Measurements from ENCODE around the gene PKN1. TPM values are rescaled to one million over a fixed set of nuclear protein-coding genes. Genes with fewer than 3 reads are reported as not detected.

Gene PKN1
- total RNA-seq, 2 donors from 2014 or later = 140 to 160 TPM

- Mint-ChIP-seq H3K27me3 (peaks cover 0 to 14% of the 10 kb centered on the region in 2 donors), H3K4me3 (peak overlapping the region; percentile 39), H3K27ac (no peak overlapping the region), H3K9me3 (no peaks in the 10 kb centered on the region), H3K36me3 (no peaks in the 10 kb centered on the region), H3K4me1 (ENCODE audit: low read depth in 2 of 2) (peaks cover 24 to 33% of the 10 kb centered on the region in 2 donors)
- DNase-seq (ENCODE audit: low spot score) (peak; percentile 80), ATAC-seq (peak; percentile 73 to 75)
Observed at GRCh38 chr19:14472202-14472938, 39.3 kb downstream of the PKN1 start.

- no peaks in the 10 kb centered on the region for H3K9me3 Mint-ChIP-seq
- ATAC-seq = peak in 1 of 2 donors; percentile 1
- no peaks in the 10 kb centered on the region for H3K36me3 Mint-ChIP-seq
- peak; percentile 52 for DNase-seq (ENCODE audit: low spot score)
- H3K4me3 Mint-ChIP-seq = peak overlapping the region; percentile 39
- peaks cover 0 to 14% of the 10 kb centered on the region in 2 donors for H3K27me3 Mint-ChIP-seq
- peaks cover 24 to 36% of the 10 kb centered on the region in 2 donors for H3K4me1 Mint-ChIP-seq (ENCODE audit: low read depth in 2 of 2)
- no peak overlapping the region for H3K27ac Mint-ChIP-seq
Observed at GRCh38 chr19:14473073-14473977, 40.2 kb downstream of the PKN1 start.

- H3K27me3 Mint-ChIP-seq = peaks cover 0 to 14% of the 10 kb centered on the region in 2 donors
- H3K4me3 Mint-ChIP-seq = peak overlapping the region; percentile 51
- H3K27ac Mint-ChIP-seq = no peak overlapping the region
- DNase-seq (ENCODE audit: low spot score) (no peak), ATAC-seq (peak in 1 of 2 donors; percentile 22)
- H3K36me3 Mint-ChIP-seq = no peaks in the 10 kb centered on the region
- H3K4me1 Mint-ChIP-seq (ENCODE audit: low read depth in 2 of 2) = peaks cover 24 to 36% of the 10 kb centered on the region in 2 donors
- H3K9me3 Mint-ChIP-seq = no peaks in the 10 kb centered on the region
Observed at GRCh38 chr19:14473978-14474578, 41.0 kb downstream of the PKN1 start.

GRCh38 chr19:14474827-14475226 lies 41.7 kb downstream of the PKN1 start:
- Mint-ChIP-seq H3K27ac (no peak overlapping the region), H3K4me3 (peak overlapping the region; percentile 51), H3K9me3 (no peaks in the 10 kb centered on the region), H3K4me1 (ENCODE audit: low read depth in 2 of 2) (peaks cover 24 to 36% of the 10 kb centered on the region in 2 donors), H3K27me3 (peaks cover 0 to 14% of the 10 kb centered on the region in 2 donors), H3K36me3 (no peaks in the 10 kb centered on the region)
- ATAC-seq = no peak
- no peak for DNase-seq (ENCODE audit: low spot score)

- Mint-ChIP-seq H3K27me3 (peaks cover 0 to 14% of the 10 kb centered on the region in 2 donors), H3K36me3 (no peaks in the 10 kb centered on the region), H3K9me3 (no peaks in the 10 kb centered on the region), H3K4me3 (peak within 1 kb of the TSS; percentile 69), H3K4me1 (ENCODE audit: low read depth in 2 of 2) (peaks cover 24 to 36% of the 10 kb centered on the region in 2 donors), H3K27ac (peak within 1 kb of the TSS in 1 of 2 donors; percentile 31)
- DNase-seq (ENCODE audit: low spot score) (no peak), ATAC-seq (peak; percentile 29 to 53)
Observed at GRCh38 chr19:14475251-14476073, 42.4 kb downstream of the PKN1 start, which contains the start of gene PTGER1. Gene PTGER1 (minus strand): TSS chr19:14475354. CDS start chr19:14474320, 1,034 bp downstream.

GRCh38 chr19:14476327-14476672 lies 43.2 kb downstream of the PKN1 start:
- Mint-ChIP-seq H3K36me3 (no peaks in the 10 kb centered on the region), H3K27ac (peak overlapping the region; percentile 31 to 34), H3K9me3 (no peaks in the 10 kb centered on the region), H3K4me1 (ENCODE audit: low read depth in 2 of 2) (peaks cover 24 to 38% of the 10 kb centered on the region in 2 donors), H3K27me3 (peaks cover 0 to 14% of the 10 kb centered on the region in 2 donors), H3K4me3 (peak overlapping the region; percentile 69)
- ATAC-seq (no peak), DNase-seq (ENCODE audit: low spot score) (no peak)

- Mint-ChIP-seq H3K27me3 (peaks cover 0 to 14% of the 10 kb centered on the region in 2 donors), H3K27ac (peak overlapping the region; percentile 31 to 34), H3K9me3 (no peaks in the 10 kb centered on the region), H3K36me3 (no peaks in the 10 kb centered on the region), H3K4me3 (peak overlapping the region; percentile 69), H3K4me1 (ENCODE audit: low read depth in 2 of 2) (peaks cover 24 to 36% of the 10 kb centered on the region in 2 donors)
- DNase-seq (ENCODE audit: low spot score) (peak; percentile 79), ATAC-seq (peak; percentile 63 to 83)
Observed at GRCh38 chr19:14476673-14477401, 43.7 kb downstream of the PKN1 start.

GRCh38 chr19:14477418-14478112 lies 44.5 kb downstream of the PKN1 start:
- Mint-ChIP-seq H3K27me3 (peaks cover 0 to 14% of the 10 kb centered on the region in 2 donors), H3K27ac (no peak overlapping the region), H3K4me3 (no peak overlapping the region), H3K36me3 (no peaks in the 10 kb centered on the region), H3K9me3 (no peaks in the 10 kb centered on the region), H3K4me1 (ENCODE audit: low read depth in 2 of 2) (peaks cover 24 to 32% of the 10 kb centered on the region in 2 donors)
- DNase-seq (ENCODE audit: low spot score) (peak; percentile 35), ATAC-seq (no peak)

GRCh38 chr19:14478113-14478545 lies 45.0 kb downstream of the PKN1 start:
- no peak overlapping the region for H3K27ac Mint-ChIP-seq
- DNase-seq (ENCODE audit: low spot score) (peak; percentile 58), ATAC-seq (no peak)
- no peak overlapping the region for H3K4me3 Mint-ChIP-seq
- no peaks in the 10 kb centered on the region for H3K36me3 Mint-ChIP-seq
- no peaks in the 10 kb centered on the region for H3K9me3 Mint-ChIP-seq
- peaks cover 19 to 27% of the 10 kb centered on the region in 2 donors for H3K4me1 Mint-ChIP-seq (ENCODE audit: low read depth in 2 of 2)
- H3K27me3 Mint-ChIP-seq = peaks cover 0 to 8% of the 10 kb centered on the region in 2 donors

GRCh38 chr19:14479309-14479974 lies 46.3 kb downstream of the PKN1 start:
- H3K27ac Mint-ChIP-seq = no peak overlapping the region
- no peaks in the 10 kb centered on the region for H3K9me3 Mint-ChIP-seq
- ATAC-seq (no peak), DNase-seq (ENCODE audit: low spot score) (peak; percentile 52)
- no peaks in the 10 kb centered on the region for H3K36me3 Mint-ChIP-seq
- no peak overlapping the region for H3K4me3 Mint-ChIP-seq
- H3K4me1 Mint-ChIP-seq (ENCODE audit: low read depth in 2 of 2) = peaks cover 17 to 23% of the 10 kb centered on the region in 2 donors
- H3K27me3 Mint-ChIP-seq = peaks cover 0 to 5% of the 10 kb centered on the region in 2 donors

- peak; percentile 62 to 67 for ATAC-seq
- no peak overlapping the region for H3K27ac Mint-ChIP-seq
- DNase-seq (ENCODE audit: low spot score) = peak; percentile 63
- no peaks in the 10 kb centered on the region for H3K27me3 Mint-ChIP-seq
- peaks cover 12 to 18% of the 10 kb centered on the region in 2 donors for H3K4me1 Mint-ChIP-seq (ENCODE audit: low read depth in 2 of 2)
- H3K4me3 Mint-ChIP-seq = no peak overlapping the region
- no peaks in the 10 kb centered on the region for H3K36me3 Mint-ChIP-seq
- no peaks in the 10 kb centered on the region for H3K9me3 Mint-ChIP-seq
Observed at GRCh38 chr19:14479975-14480699, 47.0 kb downstream of the PKN1 start.

All from natural killer cell treated with Interleukin-12 subunit alpha and Interleukin-12 subunit beta and Interleukin-15 and Interleukin-18, amount 100 ng/mL, for 72 hours (primary cell).